LNCaP clone FGC (cell line): ENCODE results near the gene CCDC187.

Source experiments
- DNase-seq: peaks from one replicate; pipeline ENCODE4 v3.0.0-alpha.2; 2011; ENCODE audit warnings: low read depth
- H3K4me3 ChIP-seq: 2 replicates; pipeline ENCODE4 v1.5.1; 2011; ENCODE audit warnings: mild to moderate bottlenecking, low read depth, low read length, control low read depth
- CTCF ChIP-seq: IDR thresholded peaks from 2 replicates; pipeline ENCODE4 v1.5.1; 2012; ENCODE audit warnings: mild to moderate bottlenecking; ENCODE audit not compliant: control insufficient read depth, insufficient read depth; ENCODE audit errors: extremely low read depth

Gene CCDC187

GRCh38 chr9:136225748-136226679 lies 77.9 kb downstream of the CCDC187 start:
- DNase-seq: peak; percentile 15
- TF ChIP-seq CTCF: peak; percentile 98
- no peak overlapping the region for H3K4me3 ChIP-seq

- TF ChIP-seq CTCF: no peak
- no peak for DNase-seq
- H3K4me3 ChIP-seq: no peak overlapping the region
Observed at GRCh38 chr9:136225366-136225747, 78.5 kb downstream of the CCDC187 start.

GRCh38 chr9:136223871-136224640 lies 79.8 kb downstream of the CCDC187 start:
- no peak for TF ChIP-seq CTCF
- H3K4me3 ChIP-seq: no peak overlapping the region
- DNase-seq: no peak

GRCh38 chr9:136222906-136223285 lies 81.0 kb downstream of the CCDC187 start:
- no peak overlapping the region for H3K4me3 ChIP-seq
- no peak for DNase-seq

GRCh38 chr9:136222166-136222905 lies 81.6 kb downstream of the CCDC187 start:
- no peak for TF ChIP-seq CTCF
- H3K4me3 ChIP-seq: no peak overlapping the region
- no peak for DNase-seq

More at GRCh38 chr9:136222906-136223285, 81.0 kb downstream of the CCDC187 start:
- no peak for TF ChIP-seq CTCF

- no peak for DNase-seq
- no peak overlapping the region for H3K4me3 ChIP-seq
- no peak for TF ChIP-seq CTCF
Observed at GRCh38 chr9:136220017-136220729, 83.7 kb downstream of the CCDC187 start.
